ENCODE measurements around the gene CCNE1. TPM values are rescaled to one million over a fixed set of nuclear protein-coding genes. Genes with fewer than 3 reads are reported as not detected.

Gene CCNE1
- total RNA-seq, 1 donor: 4.7 TPM

Other genes with a start within 250 kb of the CCNE1 start
- gene POP4, start 205.7 kb upstream of the CCNE1 start, total RNA-seq: 59.4 and 61.0 TPM in 2 replicates
- gene PLEKHF1, start 146.5 kb upstream of the CCNE1 start, total RNA-seq: 86.9 and 106 TPM in 2 replicates
- 48.5 and 52.7 TPM in 2 replicates for gene C19orf12, start 96.7 kb upstream of the CCNE1 start, total RNA-seq
- 72.8 and 86.1 TPM in 2 replicates for gene URI1, start 130.2 kb downstream of the CCNE1 start, total RNA-seq

Measured in osteoblast (primary cell).